H9 (cell line): ENCODE measurements around the gene LRRN3. TPM values are rescaled to one million over a fixed set of nuclear protein-coding genes. Genes with fewer than 3 reads are reported as not detected.

Experiments used
- DNase-seq: peaks from one replicate; pipeline ENCODE4 v3.0.0-alpha.2; 2017
- H2AFZ ChIP-seq: one replicate; pipeline ENCODE4 v1.6.1; 2013; ENCODE audit warnings: mild to moderate bottlenecking, low read length, control low read depth, moderate library complexity
- H2AK5ac ChIP-seq: 2 replicates; pipeline ENCODE4 v1.6.1; 2013; ENCODE audit warnings: low read length, control low read depth, mixed read lengths; ENCODE audit not compliant: insufficient read length
- H2BK120ac ChIP-seq: one replicate; pipeline ENCODE4 v1.6.1; 2013; ENCODE audit warnings: low read depth, mild to moderate bottlenecking, low read length, control low read depth, inconsistent platforms; ENCODE audit not compliant: poor library complexity, severe bottlenecking
- H2BK12ac ChIP-seq: 2 replicates; pipeline ENCODE4 v1.6.1; 2013; ENCODE audit warnings: low read length, control low read depth, mixed read lengths, low read depth; ENCODE audit not compliant: insufficient read length
- H2BK15ac ChIP-seq: 2 replicates; pipeline ENCODE4 v1.6.1; 2013; ENCODE audit warnings: low read depth, low read length, control low read depth
- H2BK20ac ChIP-seq: one replicate; pipeline ENCODE4 v1.6.1; 2013; ENCODE audit warnings: low read depth, mild to moderate bottlenecking, low read length, control low read depth, inconsistent platforms; ENCODE audit not compliant: poor library complexity, severe bottlenecking
- H2BK5ac ChIP-seq: 2 replicates; pipeline ENCODE4 v1.6.1; 2013; ENCODE audit warnings: low read length, control low read depth, mixed read lengths; ENCODE audit not compliant: insufficient read length
- H3K14ac ChIP-seq: 2 replicates; pipeline ENCODE4 v1.6.1; 2013; ENCODE audit warnings: low read length, control low read depth; ENCODE audit not compliant: insufficient read depth
- H3K18ac ChIP-seq: 2 replicates; pipeline ENCODE4 v1.6.1; 2013; ENCODE audit warnings: low read depth, mild to moderate bottlenecking, mixed read lengths, low read length, control low read depth; ENCODE audit not compliant: insufficient read length
- H3K23ac ChIP-seq: 2 replicates; pipeline ENCODE4 v1.6.1; 2013; ENCODE audit warnings: low read length, control low read depth, mixed read lengths, low read depth; ENCODE audit not compliant: insufficient read length
- H3K23me2 ChIP-seq: 2 replicates; pipeline ENCODE4 v1.6.1; 2013; ENCODE audit warnings: low read depth, mild to moderate bottlenecking, mixed read lengths, low read length, control low read depth; ENCODE audit not compliant: insufficient read length, poor library complexity, severe bottlenecking
- H3K27ac ChIP-seq: 2 replicates; pipeline ENCODE4 v1.5.1; 2013; ENCODE audit warnings: low read length, control low read depth, mixed read lengths, low read depth; ENCODE audit not compliant: insufficient read length
- H3K27me3 ChIP-seq: 2 replicates; pipeline ENCODE4 v1.6.1; 2013; ENCODE audit warnings: low read length, control low read depth, inconsistent platforms; ENCODE audit not compliant: insufficient read depth
- H3K4ac ChIP-seq: 2 replicates; pipeline ENCODE4 v1.6.1; 2013; ENCODE audit warnings: low read depth, mild to moderate bottlenecking, control low read depth, inconsistent platforms, low read length, moderate library complexity
- H3K4me1 ChIP-seq: 2 replicates; pipeline ENCODE4 v1.6.1; 2013; ENCODE audit warnings: low read length, control low read depth, inconsistent platforms; ENCODE audit not compliant: insufficient read depth
- H3K4me2 ChIP-seq: 2 replicates; pipeline ENCODE4 v1.6.1; 2013; ENCODE audit warnings: low read length, control low read depth, mixed read lengths; ENCODE audit not compliant: insufficient read length, insufficient read depth
- H3K56ac ChIP-seq: 2 replicates; pipeline ENCODE4 v1.6.1; 2013; ENCODE audit warnings: low read depth, mild to moderate bottlenecking, mixed read lengths, low read length, control low read depth; ENCODE audit not compliant: insufficient read length
- H3K79me1 ChIP-seq: 2 replicates; pipeline ENCODE4 v1.6.1; 2013; ENCODE audit warnings: low read depth, mild to moderate bottlenecking, moderate library complexity, low read length, control low read depth, inconsistent platforms; ENCODE audit not compliant: insufficient read depth, poor library complexity, severe bottlenecking
- H3K79me2 ChIP-seq: 2 replicates; pipeline ENCODE4 v1.6.1; 2013; ENCODE audit warnings: low read length, control low read depth, inconsistent platforms; ENCODE audit not compliant: insufficient read depth
- H3K9ac ChIP-seq: 2 replicates; pipeline ENCODE4 v1.6.1; 2013; ENCODE audit warnings: low read length, control low read depth, mixed read lengths; ENCODE audit not compliant: insufficient read length; ENCODE audit errors: extremely low read depth
- H3K9me3 ChIP-seq: one replicate; pipeline ENCODE4 v1.6.1; 2013; ENCODE audit warnings: low read depth, low read length, inconsistent platforms; ENCODE audit not compliant: control insufficient read depth
- H3T11ph ChIP-seq: one replicate; pipeline ENCODE4 v1.6.1; 2013; ENCODE audit warnings: mild to moderate bottlenecking, low read length, control low read depth, inconsistent platforms
- H4K20me1 ChIP-seq: one replicate; pipeline ENCODE4 v1.6.1; 2013; ENCODE audit not compliant: control insufficient read depth, insufficient read length, insufficient read depth
- H4K5ac ChIP-seq: 2 replicates; pipeline ENCODE4 v1.6.1; 2013; ENCODE audit warnings: low read depth, mild to moderate bottlenecking, mixed read lengths, low read length, control low read depth; ENCODE audit not compliant: insufficient read length
- H4K8ac ChIP-seq: replicated peaks from 2 replicates; pipeline ENCODE4 v1.6.1; 2013; ENCODE audit warnings: low read length, control low read depth, mixed read lengths, low read depth; ENCODE audit not compliant: insufficient read length
- H4K91ac ChIP-seq: 2 replicates; pipeline ENCODE4 v1.6.1; 2013; ENCODE audit warnings: low read depth, mild to moderate bottlenecking, moderate library complexity, mixed read lengths, low read length, control low read depth; ENCODE audit not compliant: insufficient read length
- H3K27ac Mint-ChIP-seq, 3 experiments: 2 replicates in 2 of 3; 3 replicates in 1 of 3; pipeline ENCODE4 v1.8.0; 2020 to 2021; ENCODE audit warnings: mixed read lengths in 3 of 3, mild to moderate bottlenecking in 1 of 3, moderate library complexity in 1 of 3
- H3K27me3 Mint-ChIP-seq: 2 replicates; pipeline ENCODE4 v1.8.0; 2021; ENCODE audit warnings: low read depth, mild to moderate bottlenecking, moderate library complexity, mixed read lengths
- H3K36me3 Mint-ChIP-seq, 3 experiments: 2 replicates in 2 of 3; 3 replicates in 1 of 3; pipeline ENCODE4 v1.8.0; 2020 to 2021; ENCODE audit warnings: low read depth in 3 of 3, mixed read lengths in 3 of 3; ENCODE audit not compliant: insufficient read depth in 1 of 3
- H3K4me1 Mint-ChIP-seq, 2 experiments: 2 replicates each; pipeline ENCODE4 v1.8.0; 2020; ENCODE audit warnings: mixed read lengths in 2 of 2
- H3K4me3 Mint-ChIP-seq, 2 experiments: 2 replicates in 1 of 2; 3 replicates in 1 of 2; pipeline ENCODE4 v1.8.0; 2020 to 2021; ENCODE audit warnings: mild to moderate bottlenecking in 2 of 2, mixed read lengths in 2 of 2, moderate library complexity in 1 of 2
- H3K9me3 Mint-ChIP-seq, 2 experiments: 2 replicates in 1 of 2; 3 replicates in 1 of 2; pipeline ENCODE4 v1.8.0; 2020; ENCODE audit warnings: mild to moderate bottlenecking in 2 of 2, mixed read lengths in 2 of 2, moderate library complexity in 1 of 2
- CTCF ChIP-seq: fragments of 200-600 bp; sonication (generic); conservative IDR thresholded peaks from 3 replicates; pipeline ENCODE4 v1.8.0; 2021; ENCODE audit warnings: antibody characterized with exemption, mild to moderate bottlenecking
- whole genome bisulfite sequencing: extraction: QIAGEN DNeasy Blood & Tissue Kit; methylation state at CpG from one replicate; pipeline ENCODE4 v1.1.7; 2013; ENCODE audit warnings: missing lambda C conversion rate, low lambda C conversion rate, mixed read lengths; ENCODE audit not compliant: insufficient read length; ENCODE audit errors: extremely low coverage; 5-methylcytosine and 5-hydroxymethylcytosine counted together
- total RNA-seq: library from RNA; stranded (reverse); gene quantifications from 2 replicates; pipeline ENCODE4 v1.2.1, GENCODE V29; 2021

The LRRN3 gene
- total RNA-seq, 1 experiment from 2014 or later: 0.77 TPM

- Histone ChIP-seq H2AFZ (no peak overlapping the region), H3T11ph (no peak overlapping the region), H2BK20ac (no peak overlapping the region), H2BK5ac (no peak overlapping the region), H3K4ac (no peak overlapping the region), H3K23ac (no peak overlapping the region), H4K8ac (no peak overlapping the region), H2AK5ac (no peak overlapping the region), H3K9me3 (no peaks in the 10 kb centered on the region), H3K4me2 (no peak overlapping the region), H3K56ac (no peak overlapping the region), H2BK15ac (no peak overlapping the region), H2BK120ac (no peak overlapping the region), H4K5ac (no peak overlapping the region), H3K14ac (no peak overlapping the region), H3K9ac (no peak overlapping the region), H3K18ac (no peak overlapping the region), H3K27me3 (no peaks in the 10 kb centered on the region), H3K79me1 (no peaks in the 10 kb centered on the region), H4K20me1 (no peaks in the 10 kb centered on the region), H3K23me2 (no peaks in the 10 kb centered on the region), H3K79me2 (no peaks in the 10 kb centered on the region), H4K91ac (no peak overlapping the region), H2BK12ac (no peak overlapping the region), H3K27ac (no peak overlapping the region), H3K4me1 (peaks cover 4% of the 10 kb centered on the region)
- TF ChIP-seq CTCF: no peak
- Mint-ChIP-seq H3K36me3 (peaks cover 0 to 2% (median 0%) of the 10 kb centered on the region in 3 experiments; a peak in 1 of 7 replicates), H3K27ac (0 out of 7 replicates have a peak overlapping the region, but pooled peaks of 1 of the 3 experiments have one; percentile 57), H3K4me1 (peaks cover 18 to 20% of the 10 kb centered on the region in 2 experiments), H3K27me3 (no peaks in the 10 kb centered on the region), H3K4me3 (no peak overlapping the region), H3K9me3 (no peaks in the 10 kb centered on the region; a peak in 1 of 5 replicates)
- no CpG with 5 or more reads among the region's 5 CpGs for WGBS
- DNase-seq: no peak
These were observed 7.5 kb upstream of the LRRN3 start for GRCh38 chr7:111083413-111083812.
